ENCODE measurements around the gene ADARB1.

- TF ChIP-seq, protein P1, sequence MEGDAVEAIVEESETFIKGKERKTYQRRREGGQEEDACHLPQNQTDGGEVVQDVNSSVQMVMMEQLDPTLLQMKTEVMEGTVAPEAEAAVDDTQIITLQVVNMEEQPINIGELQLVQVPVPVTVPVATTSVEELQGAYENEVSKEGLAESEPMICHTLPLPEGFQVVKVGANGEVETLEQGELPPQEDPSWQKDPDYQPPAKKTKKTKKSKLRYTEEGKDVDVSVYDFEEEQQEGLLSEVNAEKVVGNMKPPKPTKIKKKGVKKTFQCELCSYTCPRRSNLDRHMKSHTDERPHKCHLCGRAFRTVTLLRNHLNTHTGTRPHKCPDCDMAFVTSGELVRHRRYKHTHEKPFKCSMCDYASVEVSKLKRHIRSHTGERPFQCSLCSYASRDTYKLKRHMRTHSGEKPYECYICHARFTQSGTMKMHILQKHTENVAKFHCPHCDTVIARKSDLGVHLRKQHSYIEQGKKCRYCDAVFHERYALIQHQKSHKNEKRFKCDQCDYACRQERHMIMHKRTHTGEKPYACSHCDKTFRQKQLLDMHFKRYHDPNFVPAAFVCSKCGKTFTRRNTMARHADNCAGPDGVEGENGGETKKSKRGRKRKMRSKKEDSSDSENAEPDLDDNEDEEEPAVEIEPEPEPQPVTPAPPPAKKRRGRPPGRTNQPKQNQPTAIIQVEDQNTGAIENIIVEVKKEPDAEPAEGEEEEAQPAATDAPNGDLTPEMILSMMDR (tag by site-specific recombination; IDR thresholded peaks at IDR 0.05) = no peak
- no peak for TF ChIP-seq ZNF23 (tag by site-specific recombination; IDR thresholded peaks at IDR 0.05; ENCODE audit: borderline replicate concordance)
- TF ChIP-seq, protein P2, sequence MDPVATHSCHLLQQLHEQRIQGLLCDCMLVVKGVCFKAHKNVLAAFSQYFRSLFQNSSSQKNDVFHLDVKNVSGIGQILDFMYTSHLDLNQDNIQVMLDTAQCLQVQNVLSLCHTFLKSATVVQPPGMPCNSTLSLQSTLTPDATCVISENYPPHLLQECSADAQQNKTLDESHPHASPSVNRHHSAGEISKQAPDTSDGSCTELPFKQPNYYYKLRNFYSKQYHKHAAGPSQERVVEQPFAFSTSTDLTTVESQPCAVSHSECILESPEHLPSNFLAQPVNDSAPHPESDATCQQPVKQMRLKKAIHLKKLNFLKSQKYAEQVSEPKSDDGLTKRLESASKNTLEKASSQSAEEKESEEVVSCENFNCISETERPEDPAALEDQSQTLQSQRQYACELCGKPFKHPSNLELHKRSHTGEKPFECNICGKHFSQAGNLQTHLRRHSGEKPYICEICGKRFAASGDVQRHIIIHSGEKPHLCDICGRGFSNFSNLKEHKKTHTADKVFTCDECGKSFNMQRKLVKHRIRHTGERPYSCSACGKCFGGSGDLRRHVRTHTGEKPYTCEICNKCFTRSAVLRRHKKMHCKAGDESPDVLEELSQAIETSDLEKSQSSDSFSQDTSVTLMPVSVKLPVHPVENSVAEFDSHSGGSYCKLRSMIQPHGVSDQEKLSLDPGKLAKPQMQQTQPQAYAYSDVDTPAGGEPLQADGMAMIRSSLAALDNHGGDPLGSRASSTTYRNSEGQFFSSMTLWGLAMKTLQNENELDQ (tag by site-specific recombination; IDR thresholded peaks at IDR 0.05; ENCODE audit: low read depth) = no peak
- no peak for TF ChIP-seq ZNF747 (tag by site-specific recombination; IDR thresholded peaks at IDR 0.05)
- TF ChIP-seq ZNF391 (tag by site-specific recombination; IDR thresholded peaks at IDR 0.05; ENCODE audit: borderline replicate concordance, low read depth) = no peak
- TF ChIP-seq ZNF350 (tag by site-specific recombination; IDR thresholded peaks at IDR 0.05) = no peak
- TF ChIP-seq REPIN1 (tag by site-specific recombination; IDR thresholded peaks at IDR 0.05; ENCODE audit: low read depth) = no peak
- TF ChIP-seq ZFHX2 (tag by site-specific recombination; conservative IDR thresholded peaks at IDR 0.05) = no peak
- TF ChIP-seq ZBTB1 (tag by site-specific recombination; IDR thresholded peaks at IDR 0.05) = no peak
- no peak for TF ChIP-seq ZNF670 (tag by site-specific recombination; IDR thresholded peaks at IDR 0.05; ENCODE audit: low read depth)
- TF ChIP-seq SP2 (tag by site-specific recombination; IDR thresholded peaks at IDR 0.05) = no peak
- no peak for TF ChIP-seq ZNF140 (tag by site-specific recombination; IDR thresholded peaks at IDR 0.05)
- no peak for TF ChIP-seq ZBTB7A (tag by site-specific recombination; IDR thresholded peaks at IDR 0.05; ENCODE audit: low read depth)
- TF ChIP-seq, protein P3, sequence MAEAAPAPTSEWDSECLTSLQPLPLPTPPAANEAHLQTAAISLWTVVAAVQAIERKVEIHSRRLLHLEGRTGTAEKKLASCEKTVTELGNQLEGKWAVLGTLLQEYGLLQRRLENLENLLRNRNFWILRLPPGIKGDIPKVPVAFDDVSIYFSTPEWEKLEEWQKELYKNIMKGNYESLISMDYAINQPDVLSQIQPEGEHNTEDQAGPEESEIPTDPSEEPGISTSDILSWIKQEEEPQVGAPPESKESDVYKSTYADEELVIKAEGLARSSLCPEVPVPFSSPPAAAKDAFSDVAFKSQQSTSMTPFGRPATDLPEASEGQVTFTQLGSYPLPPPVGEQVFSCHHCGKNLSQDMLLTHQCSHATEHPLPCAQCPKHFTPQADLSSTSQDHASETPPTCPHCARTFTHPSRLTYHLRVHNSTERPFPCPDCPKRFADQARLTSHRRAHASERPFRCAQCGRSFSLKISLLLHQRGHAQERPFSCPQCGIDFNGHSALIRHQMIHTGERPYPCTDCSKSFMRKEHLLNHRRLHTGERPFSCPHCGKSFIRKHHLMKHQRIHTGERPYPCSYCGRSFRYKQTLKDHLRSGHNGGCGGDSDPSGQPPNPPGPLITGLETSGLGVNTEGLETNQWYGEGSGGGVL (tag by site-specific recombination; IDR thresholded peaks at IDR 0.05) = no peak
Measured at GRCh38 chr21:45162115-45162514, 87.7 kb downstream of the ADARB1 start.
